Body of pancreas (tissue), 4 donors: ENCODE results near the gene LHX3. TPM values are rescaled to one million over a fixed set of nuclear protein-coding genes. Genes with fewer than 3 reads are reported as not detected.

Experiments
- ATAC-seq: fragments of 150-250 bp; one replicate; pipeline ENCODE4 v1.9.1; 2016
- DNase-seq, 4 donors: peaks; one replicate each; pipeline ENCODE4 v3.0.0-alpha.2; 2019
- H3K27ac ChIP-seq, 4 donors: fragments of 200-600 bp; sonication (generic); 1 replicate in 3 of 4; 2 replicates in 1 of 4; pipeline versions ENCODE4 v1.5.1 to v1.6.1; 2016 to 2019; ENCODE audit warnings: mild to moderate bottlenecking in 1 of 4, mixed read lengths in 1 of 4, moderate library complexity in 1 of 4
- H3K27me3 ChIP-seq, 2 donors: fragments of 200-600 bp; sonication (generic); one replicate each; pipeline ENCODE4 v1.6.0; 2016; ENCODE audit warnings: mild to moderate bottlenecking in 1 of 2
- H3K36me3 ChIP-seq, 2 donors: fragments of 200-600 bp; sonication (generic); replicated peaks in 1 of 2; 2 replicates each; pipeline ENCODE4 v1.5.1; 2016; ENCODE audit warnings: low read depth in 2 of 2; ENCODE audit not compliant: insufficient read depth in 1 of 2
- H3K4me1 ChIP-seq: fragments of 200-600 bp; sonication (generic); one replicate; pipeline ENCODE4 v1.6.0; 2016
- H3K4me3 ChIP-seq, 2 donors: fragments of 200-600 bp; sonication (generic); 1 replicate in 1 of 2; 2 replicates in 1 of 2; pipeline ENCODE4 v1.5.1; 2016 to 2019
- H3K9me3 ChIP-seq, 3 donors: fragments of 200-600 bp; sonication (generic); 1 replicate in 2 of 3; 2 replicates in 1 of 3; pipeline ENCODE4 v1.5.1; 2016
- CTCF ChIP-seq, 7 experiments: fragments of 450-650 bp in 4 of 7; fragments of 200-600 bp in 3 of 7; sonication (generic) in 3 of 7; IDR thresholded peaks; one replicate each; pipeline ENCODE4 v1.5.1; 2016 to 2019; ENCODE audit warnings: antibody characterized with exemption in 7 of 7
- POLR2A ChIP-seq, 3 donors: fragments of 450-650 bp; IDR thresholded peaks; one replicate each; pipeline ENCODE4 v1.6.1; 2016; ENCODE audit warnings: antibody characterized with exemption in 3 of 3, mild to moderate bottlenecking in 2 of 3
- WGBS, 2 donors: methylation state at CpG; one replicate each; pipeline ENCODE4 v1.1.5; 2017; 5-methylcytosine and 5-hydroxymethylcytosine counted together
- intact Hi-C: fragments of 100-400 bp; cut with DNase I; formaldehyde crosslinking; loops from one replicate; pipeline ENCODE4 v1.15.1; 2023
- total RNA-seq, 2 donors: library from RNA; depleted of rRNA; stranded (reverse); fragments of >200 nt; gene quantifications; one replicate each; pipeline ENCODE4 v1.1.0, GENCODE V29; 2016

The LHX3 gene
- total RNA-seq, 2 donors from 2014 or later = not detected

GRCh38 chr9:136178773-136179075 lies 26.2 kb downstream of the LHX3 start:
- WGBS, 2 donors = 12 to 33% methylated on average over 3 to 8 of the region's 8 CpGs
- H3K4me1 ChIP-seq = no peaks in the 10 kb centered on the region
- H3K27me3 ChIP-seq = no peaks in the 10 kb centered on the region
- no peak overlapping the region for H3K4me3 ChIP-seq
- no peaks in the 10 kb centered on the region for H3K36me3 ChIP-seq
- ATAC-seq (no peak), DNase-seq (no peak)
- no peaks in the 10 kb centered on the region for H3K9me3 ChIP-seq
- TF ChIP-seq CTCF (IDR thresholded peaks at IDR 0.05) (no peak), POLR2A (IDR thresholded peaks at IDR 0.05) (no peak)
- H3K27ac ChIP-seq = no peak overlapping the region
- intact Hi-C loops = loop anchor here (5.0 kb wide), 1 partner anchor 99 kb away; no protein-coding TSS in a partner anchor

- H3K27ac ChIP-seq = no peak overlapping the region
- 68 to 74% methylated on average over 13 to 20 of the region's 21 CpGs for WGBS, 2 donors
- no peak overlapping the region for H3K4me3 ChIP-seq
- H3K4me1 ChIP-seq = no peaks in the 10 kb centered on the region
- intact Hi-C loops = loop anchor here (5.0 kb wide), 1 partner anchor 99 kb away; no protein-coding TSS in a partner anchor
- DNase-seq (no peak), ATAC-seq (no peak)
- H3K9me3 ChIP-seq = no peaks in the 10 kb centered on the region
- TF ChIP-seq CTCF (IDR thresholded peaks at IDR 0.05) (no peak), POLR2A (IDR thresholded peaks at IDR 0.05) (no peak)
- H3K36me3 ChIP-seq = no peaks in the 10 kb centered on the region
- no peaks in the 10 kb centered on the region for H3K27me3 ChIP-seq
These were observed 26.7 kb downstream of the LHX3 start for GRCh38 chr9:136178061-136178772.

GRCh38 chr9:136177224-136177623 lies 27.7 kb downstream of the LHX3 start:
- no peaks in the 10 kb centered on the region for H3K9me3 ChIP-seq
- H3K27ac ChIP-seq = no peak overlapping the region
- DNase-seq (no peak), ATAC-seq (no peak)
- no peaks in the 10 kb centered on the region for H3K4me1 ChIP-seq
- no peaks in the 10 kb centered on the region for H3K36me3 ChIP-seq
- intact Hi-C loops = loop anchor here (5.0 kb wide), 1 partner anchor 100 kb away; no protein-coding TSS in a partner anchor
- 84 to 89% methylated on average over 11 to 14 of the region's 14 CpGs for WGBS, 2 donors
- no peak overlapping the region for H3K4me3 ChIP-seq
- TF ChIP-seq POLR2A (IDR thresholded peaks at IDR 0.05) = no peak
- TF ChIP-seq CTCF (IDR thresholded peaks at IDR 0.05) = no peak
- no peaks in the 10 kb centered on the region for H3K27me3 ChIP-seq

GRCh38 chr9:136175616-136176197 lies 29.2 kb downstream of the LHX3 start:
- DNase-seq (no peak), ATAC-seq (no peak)
- H3K27ac ChIP-seq = no peak overlapping the region
- no peaks in the 10 kb centered on the region for H3K9me3 ChIP-seq
- H3K4me1 ChIP-seq = no peaks in the 10 kb centered on the region
- no peak for TF ChIP-seq POLR2A (IDR thresholded peaks at IDR 0.05)
- no peaks in the 10 kb centered on the region for H3K27me3 ChIP-seq
- no peaks in the 10 kb centered on the region for H3K36me3 ChIP-seq
- no peak overlapping the region for H3K4me3 ChIP-seq
- intact Hi-C loops = loop anchor here (5.0 kb wide), 1 partner anchor 102 kb away; no protein-coding TSS in a partner anchor
- WGBS, 2 donors = 67 to 74% methylated on average over 7 to 12 of the region's 12 CpGs

- TF ChIP-seq CTCF (IDR thresholded peaks at IDR 0.05) (no peak), POLR2A (IDR thresholded peaks at IDR 0.05) (no peak)
- no peaks in the 10 kb centered on the region for H3K9me3 ChIP-seq
- peaks cover 4% of the 10 kb centered on the region for H3K4me1 ChIP-seq
- no peak overlapping the region for H3K4me3 ChIP-seq
- intact Hi-C loops = loop anchor here (5.0 kb wide), 1 partner anchor 102 kb away; no protein-coding TSS in a partner anchor
- no peak overlapping the region for H3K27ac ChIP-seq
- WGBS, 2 donors = 67 to 77% methylated on average over 6 to 8 of the region's 8 CpGs
- no peaks in the 10 kb centered on the region for H3K36me3 ChIP-seq
- DNase-seq (no peak), ATAC-seq (no peak)
- H3K27me3 ChIP-seq = no peaks in the 10 kb centered on the region
These were observed 29.9 kb downstream of the LHX3 start for GRCh38 chr9:136174779-136175615.
